Left lobe of liver (tissue), 2 donors: ENCODE data around the gene FPGS. TPM values are rescaled to one million over a fixed set of nuclear protein-coding genes. Genes with fewer than 3 reads are reported as not detected.

ENCODE experiments used
- ATAC-seq: fragments of 200-7000 bp; cut with Tn5 transposase; one replicate; pipeline ENCODE4 v1.9.1; 2020; ENCODE audit warnings: mild to moderate bottlenecking, moderate library complexity
- DNase-seq: peaks from one replicate; pipeline ENCODE4 v3.0.0-alpha.2; 2020; ENCODE audit warnings: low spot score
- total RNA-seq: library from RNA; stranded (reverse); gene quantifications from one replicate; pipeline ENCODE4 v1.2.1, GENCODE V29; 2021
- donor health status: DM: no; HTN: no; CAD: no; lungs with moderate emphysema.
- donor health status: DM: no; HTN: yes; CAD: no.

The FPGS gene
- total RNA-seq, 1 donor from 2014 or later, result 82.9 TPM

DNA sequence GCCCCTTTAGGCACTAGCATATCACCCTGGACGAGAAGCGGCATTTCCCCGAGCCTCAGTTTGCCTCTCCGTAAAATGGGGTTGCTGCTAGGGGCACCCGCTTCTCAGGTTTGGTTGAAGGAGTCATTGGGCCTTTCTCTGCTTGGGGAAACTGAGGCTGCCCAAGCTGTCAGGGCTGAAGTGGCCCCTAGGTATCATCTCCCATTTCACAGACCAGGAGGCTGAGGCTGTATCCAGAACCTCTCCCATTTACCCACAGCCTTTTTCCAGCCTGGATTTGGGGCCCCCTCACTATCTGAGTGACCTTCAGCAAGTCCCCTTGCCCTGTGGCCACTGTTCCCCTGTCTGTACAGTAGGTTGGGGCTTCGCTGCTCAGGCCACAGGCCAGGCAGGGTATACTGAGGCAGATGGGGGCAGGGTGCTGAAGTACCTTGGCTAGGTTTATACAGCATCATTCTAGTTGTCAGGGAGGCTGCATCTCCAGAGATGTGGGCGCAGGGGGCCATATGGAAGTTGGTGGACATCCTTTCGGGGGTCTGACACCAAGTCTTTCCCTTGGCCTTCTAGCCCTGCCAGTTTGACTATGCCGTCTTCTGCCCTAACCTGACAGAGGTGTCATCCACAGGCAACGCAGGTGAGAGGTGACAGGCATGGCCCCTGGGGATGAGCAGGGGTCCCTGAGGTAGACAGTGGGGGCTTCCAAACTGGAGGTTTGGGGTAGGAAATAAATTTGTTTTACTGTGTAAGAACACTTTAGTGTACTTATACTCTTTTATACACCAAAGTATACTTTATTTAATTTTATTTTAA is 7.9 kb downstream of the FPGS start:
- DNase-seq (no peak), ATAC-seq (no peak)

DNA sequence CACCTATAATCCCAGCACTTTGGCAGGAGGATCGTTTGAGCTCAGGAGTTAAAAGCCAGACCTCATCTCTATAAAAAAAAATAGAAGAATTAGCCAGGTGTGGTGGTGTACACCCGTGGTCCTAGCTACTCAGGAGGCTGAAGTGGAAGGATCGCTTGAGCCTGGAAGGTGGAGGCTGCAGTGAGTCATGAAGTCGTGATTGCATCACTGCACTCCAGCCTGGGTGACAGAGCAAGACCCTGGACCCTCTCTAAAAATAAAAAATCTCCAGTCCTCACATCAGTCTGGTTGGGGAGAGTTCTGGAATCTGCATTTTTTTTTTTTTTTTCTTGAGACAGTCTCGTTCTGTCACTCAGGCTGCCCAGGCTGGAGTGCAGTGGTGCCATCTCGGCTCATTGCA is 9.3 kb downstream of the FPGS start:
- no peak for DNase-seq
- ATAC-seq, result no peak

DNA sequence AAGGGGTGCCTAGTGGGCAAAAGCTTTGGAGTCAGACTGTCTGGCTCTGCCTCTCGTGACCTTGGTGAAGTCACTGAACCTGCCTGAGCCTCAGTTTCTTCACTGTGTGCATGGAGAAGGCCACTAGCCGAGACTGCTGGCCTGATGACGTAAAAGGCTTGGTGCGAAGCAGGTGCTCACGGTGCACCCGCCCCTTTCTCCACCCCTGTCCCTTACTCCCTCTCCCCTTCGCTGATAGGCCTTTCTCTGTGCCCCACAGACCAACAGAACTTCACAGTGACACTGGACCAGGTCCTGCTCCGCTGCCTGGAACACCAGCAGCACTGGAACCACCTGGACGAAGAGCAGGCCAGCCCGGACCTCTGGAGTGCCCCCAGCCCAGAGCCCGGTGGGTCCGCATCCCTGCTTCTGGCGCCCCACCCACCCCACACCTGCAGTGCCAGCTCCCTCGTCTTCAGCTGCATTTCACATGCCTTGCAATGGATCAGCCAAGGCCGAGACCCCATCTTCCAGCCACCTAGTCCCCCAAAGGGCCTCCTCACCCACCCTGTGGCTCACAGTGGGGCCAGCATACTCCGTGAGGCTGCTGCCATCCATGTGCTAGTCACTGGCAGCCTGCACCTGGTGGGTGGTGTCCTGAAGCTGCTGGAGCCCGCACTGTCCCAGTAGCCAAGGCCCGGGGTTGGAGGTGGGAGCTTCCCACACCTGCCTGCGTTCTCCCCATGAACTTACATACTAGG is 10.4 kb downstream of the FPGS start:
- ATAC-seq (no peak), DNase-seq (no peak)

DNA sequence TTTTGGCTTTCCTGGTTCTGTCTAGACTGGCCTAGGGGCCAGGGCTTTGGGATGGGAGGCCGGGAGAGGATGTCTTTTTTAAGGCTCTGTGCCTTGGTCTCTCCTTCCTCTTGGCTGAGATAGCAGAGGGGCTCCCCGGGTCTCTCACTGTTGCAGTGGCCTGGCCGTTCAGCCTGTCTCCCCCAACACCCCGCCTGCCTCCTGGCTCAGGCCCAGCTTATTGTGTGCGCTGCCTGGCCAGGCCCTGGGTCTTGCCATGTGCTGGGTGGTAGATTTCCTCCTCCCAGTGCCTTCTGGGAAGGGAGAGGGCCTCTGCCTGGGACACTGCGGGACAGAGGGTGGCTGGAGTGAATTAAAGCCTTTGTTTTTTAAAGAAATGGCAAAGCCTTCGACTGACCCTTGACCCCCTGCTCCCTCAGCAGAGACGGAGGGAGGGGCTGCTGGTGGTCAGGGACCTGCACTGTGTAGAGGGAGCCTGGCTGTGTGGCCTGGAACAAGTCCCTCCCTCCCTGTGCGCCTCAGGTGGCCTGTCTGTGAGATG is 11.1 kb downstream of the FPGS start:
- DNase-seq (no peak), ATAC-seq (no peak)

DNA sequence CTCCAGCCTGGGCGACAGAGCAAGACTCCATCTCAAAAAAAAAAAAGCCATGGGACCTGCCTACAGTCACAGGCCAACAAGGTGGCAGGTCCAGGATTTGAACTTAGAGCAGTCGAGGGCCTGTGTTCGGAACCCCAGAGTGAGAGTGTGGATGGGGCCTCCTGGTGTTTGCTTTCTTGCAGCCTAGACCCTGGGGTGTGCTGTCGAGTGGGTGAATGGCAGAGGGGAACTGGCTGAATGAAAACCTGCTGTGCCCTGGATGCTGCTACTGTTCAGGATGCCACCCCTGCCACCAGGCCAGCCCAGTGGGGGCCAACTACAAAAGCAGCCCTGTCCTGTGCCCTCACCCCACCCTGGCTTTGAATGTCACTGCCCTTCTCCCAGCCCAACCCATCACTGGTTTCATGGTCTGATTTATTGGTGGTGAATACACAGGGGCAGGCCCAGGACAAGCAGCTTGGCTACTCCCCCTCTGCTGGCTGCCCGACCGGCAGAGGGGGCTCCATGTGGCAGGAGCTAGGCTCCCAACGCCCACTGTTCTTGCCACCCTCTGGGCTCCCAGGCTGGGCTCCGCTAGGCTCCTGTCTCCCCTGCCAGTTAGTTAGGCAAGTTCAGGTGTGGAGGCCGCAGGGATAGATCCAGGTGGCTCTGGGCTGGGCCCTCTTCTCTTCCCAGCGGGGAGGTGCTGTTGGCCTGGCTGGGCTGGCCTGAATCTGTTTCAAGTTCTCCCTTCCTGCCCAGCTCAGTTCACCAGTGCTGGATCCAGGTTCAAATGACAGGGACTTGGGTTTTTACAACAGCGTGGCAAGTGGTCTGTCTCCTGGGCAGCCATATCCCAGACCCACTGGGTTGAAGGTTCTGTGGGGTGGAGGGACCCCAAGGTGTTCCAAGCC is 12.2 kb downstream of the FPGS start:
- ATAC-seq (no peak), DNase-seq (no peak)

DNA sequence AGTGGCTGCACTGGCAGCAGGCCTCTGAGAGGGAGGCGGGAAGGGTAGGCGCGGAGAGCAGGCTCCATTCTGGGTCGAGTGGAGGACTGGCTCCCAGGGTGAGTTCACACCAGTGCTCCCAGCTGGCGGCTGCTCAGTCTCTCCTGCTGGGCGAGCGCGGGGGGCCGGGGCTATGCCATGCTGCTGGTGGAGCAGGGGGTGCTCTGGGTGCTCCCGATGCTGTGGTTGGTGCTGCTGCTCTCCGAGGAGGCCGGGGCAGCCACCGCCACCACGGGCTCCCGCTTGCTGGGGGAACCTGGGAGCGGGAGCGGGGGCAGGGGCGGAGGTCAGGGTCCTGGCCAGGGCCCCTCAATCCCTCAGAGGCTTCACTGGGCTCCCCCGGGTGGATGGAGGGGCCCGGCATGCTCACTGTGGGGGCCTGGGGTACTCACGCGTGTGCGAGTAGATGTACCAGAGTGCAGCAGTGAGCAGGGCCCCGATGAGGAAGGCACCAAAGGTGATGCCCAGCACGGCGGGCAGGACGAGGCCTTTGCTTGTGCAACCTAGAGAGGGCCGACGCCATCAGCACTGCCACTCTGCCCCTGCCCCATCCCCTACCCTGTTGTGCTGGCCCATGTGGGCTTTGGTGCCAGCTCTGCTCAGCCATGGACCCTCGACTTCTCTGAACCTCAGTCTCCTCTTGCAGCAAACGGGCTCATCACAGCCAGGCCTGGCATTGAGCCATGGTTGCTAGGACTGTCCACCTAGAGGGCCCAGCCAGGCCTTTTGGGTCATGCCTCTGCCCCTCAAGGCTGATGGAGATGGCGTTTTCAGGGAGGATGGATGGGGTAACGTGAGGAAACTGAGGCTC is 13.1 kb downstream of the FPGS start:
- DNase-seq (no peak), ATAC-seq (peak; percentile 1)

DNA sequence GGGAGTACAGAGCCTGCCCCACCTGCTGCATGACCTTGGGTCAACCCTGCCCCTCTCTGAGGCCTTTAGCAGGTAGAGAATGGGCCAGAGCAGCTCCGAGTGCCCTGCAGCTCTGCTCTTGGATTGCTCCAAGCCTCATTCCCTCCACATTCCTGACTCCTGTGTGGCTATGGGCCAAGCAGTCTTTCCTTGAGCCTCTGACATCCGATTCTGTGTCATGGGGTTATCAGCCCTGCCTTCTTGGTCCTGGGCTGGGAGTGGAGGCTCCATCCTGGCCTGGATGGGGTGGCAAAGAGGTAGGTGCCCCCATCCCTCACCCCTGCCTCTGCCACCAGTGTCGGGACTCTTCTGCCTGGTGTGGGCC is 13.7 kb downstream of the FPGS start:
- ATAC-seq, result peak; percentile 1
- DNase-seq, result no peak

DNA sequence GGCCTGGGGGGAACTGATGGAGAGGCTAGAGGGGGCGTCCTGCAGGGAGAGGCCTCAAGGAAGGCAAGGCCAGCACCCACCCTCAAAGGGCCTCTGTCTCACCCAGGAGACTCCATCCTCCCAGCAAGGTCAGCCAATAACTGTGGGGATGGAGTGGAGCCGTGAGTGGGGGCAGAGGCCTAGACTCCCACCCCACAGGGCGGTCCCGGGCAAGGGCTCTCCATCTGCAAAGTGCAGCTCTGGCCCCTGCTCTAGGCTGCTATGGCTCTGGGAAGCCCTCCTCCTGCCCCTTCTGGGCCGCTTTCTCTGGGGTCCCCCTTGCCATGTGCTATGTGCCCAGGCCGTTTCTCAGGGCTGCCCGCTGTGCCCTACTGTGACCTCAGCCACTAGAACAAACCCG is 14.0 kb downstream of the FPGS start:
- DNase-seq (no peak), ATAC-seq (peak; percentile 1)

DNA sequence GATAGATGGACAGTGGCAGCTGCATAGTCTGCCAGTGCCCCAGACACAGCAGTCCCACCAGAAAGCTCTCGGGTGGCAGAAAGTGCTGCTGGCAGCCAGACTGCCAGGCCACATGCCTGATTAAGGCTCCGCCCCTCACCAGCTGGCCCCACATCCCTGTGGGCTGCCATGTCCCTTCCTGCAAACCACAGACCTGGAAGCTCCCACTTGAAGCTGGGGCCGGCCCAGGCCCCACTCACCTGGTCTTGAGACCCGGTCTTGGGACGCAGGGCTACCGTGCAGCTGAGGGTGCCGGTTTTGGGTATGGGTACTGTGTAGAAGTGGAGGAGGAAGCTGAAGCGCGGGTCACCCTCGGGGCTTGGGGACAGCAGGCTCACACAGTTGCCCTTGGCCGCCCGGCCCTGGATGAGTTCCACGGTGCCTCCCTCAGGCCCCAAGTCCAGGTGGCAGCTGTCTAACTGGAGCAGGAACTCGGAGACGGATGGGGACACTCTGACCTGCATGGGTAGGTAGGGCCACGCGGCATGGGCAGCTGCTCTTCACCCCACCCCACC is 15.3 kb downstream of the FPGS start:
- DNase-seq (no peak), ATAC-seq (peak; percentile 37)

DNA sequence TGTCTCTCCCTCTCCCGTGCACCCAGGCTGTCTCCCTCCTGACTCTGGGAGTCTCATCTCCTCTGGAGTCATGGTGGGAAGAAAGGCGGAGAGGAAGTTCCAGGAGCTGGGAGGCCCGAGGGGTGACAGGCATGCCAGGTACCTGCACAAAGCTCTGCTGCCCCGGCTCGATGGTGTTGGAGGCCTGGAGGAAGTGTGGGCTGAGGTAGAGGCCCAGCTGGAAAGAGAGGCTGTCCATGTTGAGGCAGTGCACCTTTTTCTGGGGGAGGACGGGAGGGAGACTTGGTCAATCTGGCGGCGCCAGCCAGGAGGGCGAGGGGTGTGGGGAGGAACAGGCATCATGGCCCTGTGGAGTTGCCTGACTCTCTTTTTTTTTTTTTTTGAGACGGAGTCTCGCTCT is 15.9 kb downstream of the FPGS start:
- no peak for ATAC-seq
- DNase-seq, result no peak

DNA sequence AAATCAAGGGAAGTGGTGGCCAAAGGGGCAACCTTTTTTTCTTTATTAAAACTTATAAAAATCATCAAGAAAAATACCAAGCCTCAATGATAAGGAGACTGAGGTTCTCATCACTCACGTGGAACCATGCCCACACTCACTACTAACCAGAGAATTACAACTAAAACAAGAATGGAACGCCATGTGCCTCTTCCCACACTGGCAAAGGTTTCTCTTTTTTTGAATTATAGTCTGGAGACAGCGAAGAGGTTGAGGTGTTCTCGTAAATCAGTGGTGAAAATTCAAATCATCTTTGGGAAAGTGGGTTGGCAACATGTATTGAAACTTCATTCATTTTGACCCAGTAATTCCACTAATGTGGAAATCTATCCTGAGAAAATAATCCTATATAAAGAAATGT is 19.4 kb downstream of the FPGS start:
- DNase-seq, result no peak
- no peak for ATAC-seq

DNA sequence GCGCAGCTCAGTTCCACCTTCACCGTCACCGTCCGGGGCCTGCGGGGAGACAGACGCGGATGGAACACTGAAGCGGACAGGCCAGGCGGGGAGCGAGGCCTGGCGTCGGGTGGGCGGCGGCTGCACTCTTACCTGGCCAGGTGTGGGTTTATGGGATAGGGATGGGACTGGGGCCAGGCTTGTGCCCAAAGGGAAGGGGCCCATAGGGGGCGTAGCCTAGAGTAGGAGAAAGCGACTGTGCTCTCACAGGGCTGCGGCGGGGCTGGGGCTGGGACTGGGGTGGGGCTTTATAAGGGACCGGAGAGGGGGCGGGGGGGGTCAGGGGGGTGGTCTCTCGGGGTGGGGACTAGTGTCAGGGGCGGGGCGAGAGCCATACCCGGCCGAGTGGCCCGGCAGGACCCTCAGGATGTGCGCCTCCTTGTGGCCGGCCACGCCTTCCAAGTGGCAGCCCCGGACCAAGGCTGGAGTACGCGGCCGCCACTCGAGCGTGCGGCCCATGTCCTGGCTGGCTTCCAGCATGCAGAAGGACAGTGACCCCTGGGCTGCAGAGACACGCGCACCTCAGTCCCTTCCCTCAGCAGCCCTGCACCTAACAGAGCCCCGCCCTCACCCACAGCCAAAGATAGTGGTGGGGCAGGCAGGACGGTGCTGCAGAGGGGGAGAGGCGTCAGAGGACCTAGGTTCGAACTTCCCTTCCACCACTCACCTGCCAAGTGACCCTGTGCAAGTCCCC is 22.8 kb downstream of the FPGS start:
- ATAC-seq (peak; percentile 77), DNase-seq (peak; percentile 84)

DNA sequence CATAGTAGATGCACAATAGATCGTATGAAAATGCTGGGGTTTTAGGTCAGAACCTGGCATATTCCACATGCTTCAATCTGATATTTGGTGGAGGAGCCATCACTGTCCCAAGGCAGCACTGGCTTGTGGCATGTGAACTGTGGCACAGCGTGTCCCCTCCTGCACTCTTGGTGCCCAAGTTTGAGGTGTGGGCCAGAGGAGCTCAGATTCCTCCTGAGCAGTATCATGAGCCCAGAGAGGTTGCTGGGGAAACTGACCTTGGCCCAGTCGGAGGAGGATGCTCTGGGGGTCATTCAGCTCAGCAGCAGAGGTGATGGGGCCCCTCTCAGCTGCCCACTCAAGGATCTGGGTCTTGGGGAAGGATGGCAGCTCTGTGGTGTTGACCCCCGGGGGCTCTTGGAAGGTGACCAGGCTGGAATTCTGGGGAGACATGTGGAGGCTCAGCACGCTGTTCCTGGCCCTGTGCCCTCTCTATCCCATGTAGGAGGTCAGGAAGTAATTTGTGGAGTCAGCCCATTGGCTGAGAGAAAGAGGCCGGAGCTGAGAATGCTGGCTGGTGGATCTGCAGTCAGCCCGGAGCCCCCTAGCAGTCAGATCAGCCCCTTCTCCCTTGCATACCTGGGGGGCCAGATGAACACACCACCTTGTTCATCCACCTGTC is 23.7 kb downstream of the FPGS start:
- no peak for ATAC-seq
- no peak for DNase-seq

DNA sequence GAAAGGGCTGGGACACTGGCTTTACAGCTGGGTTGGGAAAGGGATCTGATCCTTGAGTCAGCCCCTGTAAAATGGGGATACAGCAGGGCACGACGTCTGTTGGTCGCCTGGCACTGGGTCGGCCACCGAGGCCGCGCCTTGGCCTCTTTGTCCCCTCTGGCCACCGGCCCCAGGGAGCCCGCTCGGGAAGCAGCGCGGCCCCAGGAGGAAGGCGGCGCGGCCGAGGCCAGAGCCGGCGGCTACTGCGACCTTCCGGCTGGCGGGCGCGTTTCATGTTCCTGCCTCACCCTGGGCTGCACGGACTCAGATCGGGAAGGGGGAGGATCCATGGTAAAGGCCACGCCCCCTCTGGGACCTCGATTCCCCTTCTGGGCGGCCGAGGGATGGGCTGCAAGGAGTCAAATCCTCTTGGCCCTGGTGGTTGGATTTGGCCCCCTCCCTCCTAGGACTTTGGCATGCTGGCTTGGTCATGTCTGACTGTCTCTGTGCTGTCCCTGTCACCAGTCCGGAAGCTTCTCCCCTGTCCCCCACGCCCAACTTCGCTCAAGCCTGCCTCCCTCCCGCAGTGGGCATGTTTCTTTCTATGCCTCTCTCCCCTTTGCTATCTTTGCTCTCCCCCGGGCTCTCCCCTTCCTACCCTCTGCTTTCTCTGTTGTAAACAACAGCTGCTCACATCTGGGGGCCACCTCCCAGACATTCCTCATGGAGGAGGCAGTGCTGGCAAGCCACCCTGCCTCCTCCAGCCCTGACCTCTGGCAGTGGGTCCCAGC is 25.8 kb downstream of the FPGS start:
- DNase-seq (peak; percentile 81), ATAC-seq (peak; percentile 76)

DNA sequence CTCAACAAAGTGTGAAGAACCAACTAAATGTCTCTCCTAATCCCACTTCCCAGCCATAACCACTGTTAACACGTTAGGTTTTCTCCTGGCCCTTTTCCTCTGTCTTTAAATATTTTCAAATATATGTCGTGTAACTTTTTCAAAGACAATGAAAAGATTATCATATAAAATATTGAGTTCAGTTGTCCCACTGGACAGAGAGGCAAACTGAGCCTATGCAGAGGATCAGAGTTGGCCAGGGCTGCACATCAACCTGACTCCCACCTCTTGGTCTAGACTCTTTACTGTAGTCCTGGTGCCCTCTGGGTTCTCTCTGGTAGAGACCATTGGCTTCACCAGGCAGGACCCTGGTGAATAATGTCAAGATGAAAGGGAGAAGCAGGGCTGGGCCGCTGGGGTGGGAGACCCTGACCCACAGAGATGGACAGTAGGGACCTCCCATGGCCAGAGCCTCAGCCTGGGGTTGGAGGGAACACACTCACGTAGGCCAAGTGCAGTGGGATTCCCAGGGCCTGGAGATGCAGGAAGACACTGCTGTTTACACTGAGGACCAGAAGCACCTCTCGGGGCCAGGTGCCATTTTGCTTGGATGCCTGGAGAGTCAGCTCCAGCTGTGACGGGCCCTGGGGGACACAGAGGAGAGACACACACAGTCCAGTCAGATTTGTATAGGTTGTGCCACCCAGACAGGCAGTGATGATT is 26.7 kb downstream of the FPGS start:
- ATAC-seq (no peak), DNase-seq (no peak)

DNA sequence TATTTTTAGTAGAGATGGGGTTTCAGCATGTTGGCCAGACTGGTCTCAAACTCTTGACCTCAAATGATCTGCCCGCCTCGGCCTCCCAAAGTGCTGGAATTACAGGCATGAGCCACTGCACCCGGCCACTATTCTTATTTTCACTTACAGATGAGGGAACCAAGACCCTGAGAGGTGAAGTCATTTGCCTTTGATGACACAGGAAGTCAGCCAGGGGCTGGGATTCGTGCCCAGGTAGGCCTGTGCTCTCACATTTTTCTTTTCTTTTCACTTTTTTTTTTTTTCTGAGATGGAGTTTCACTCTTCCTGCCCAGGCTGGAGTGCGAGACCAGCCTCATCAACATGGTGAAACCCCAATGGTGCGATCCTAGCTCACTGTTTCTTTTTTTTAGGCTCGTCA is 29.6 kb downstream of the FPGS start:
- DNase-seq, result no peak
- no peak for ATAC-seq

DNA sequence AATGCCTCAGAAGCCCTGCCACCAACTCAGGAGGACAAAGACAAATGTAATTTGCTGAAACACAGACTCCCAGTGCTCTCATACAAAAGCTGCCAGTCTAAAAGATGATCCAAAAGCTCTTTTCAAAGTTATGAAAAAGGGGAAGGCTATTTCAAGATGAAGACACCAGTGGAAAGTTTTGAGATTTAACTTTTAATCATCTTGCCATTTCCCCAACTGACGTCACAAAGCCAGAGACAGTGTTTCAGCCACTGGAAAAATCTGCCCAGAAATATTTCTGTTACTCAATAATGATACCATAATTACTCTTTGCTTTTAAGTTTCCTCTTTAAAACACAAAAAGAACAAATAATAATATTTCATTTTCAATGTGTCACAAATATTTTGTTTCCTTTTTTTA is 30.9 kb downstream of the FPGS start:
- no peak for ATAC-seq
- DNase-seq, result no peak
